Measurements from ENCODE around the gene STXBP6.
"Not testable (repeated sequence)": the region's sequence is repeated elsewhere in the genome, so short reads cannot be mapped to it uniquely, and the experiment has no call there.

Gene STXBP6

GRCh38 chr14:24959791-24960331 lies 90.1 kb downstream of the STXBP6 start:
- DNase-seq (ENCODE audit: extremely low read depth in 1 of 2, low read depth in 1 of 2): no peak

DNA sequence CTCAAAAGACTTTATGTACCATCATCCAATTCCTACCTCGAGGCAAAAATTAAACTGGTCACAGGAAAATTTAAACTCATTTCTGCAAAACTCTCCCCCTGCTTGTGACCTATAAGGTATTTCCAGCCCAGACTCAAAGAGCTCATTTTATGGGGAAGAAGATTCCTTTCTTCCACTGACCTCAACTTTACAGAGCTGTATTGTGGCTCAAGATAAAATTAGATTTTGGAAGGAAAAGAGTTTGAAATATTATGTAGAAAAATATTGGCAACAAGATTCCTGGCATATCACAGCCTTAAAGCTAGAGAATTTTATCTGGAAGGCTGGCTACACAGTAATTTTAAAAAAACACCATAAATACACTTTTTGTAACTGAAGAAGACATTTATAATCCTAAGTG lies 91.7 kb downstream of the STXBP6 start:
- no peak for DNase-seq (ENCODE audit: extremely low read depth in 1 of 2, low read depth in 1 of 2)

GRCh38 chr14:24957814-24958213 lies 92.1 kb downstream of the STXBP6 start:
- DNase-seq (ENCODE audit: extremely low read depth in 1 of 2, low read depth in 1 of 2): no peak

GRCh38 chr14:24956104-24956503 lies 93.8 kb downstream of the STXBP6 start:
- DNase-seq (ENCODE audit: extremely low read depth in 1 of 2, low read depth in 1 of 2): no peak

GRCh38 chr14:24954700-24955037 lies 95.3 kb downstream of the STXBP6 start:
- DNase-seq (ENCODE audit: extremely low read depth in 1 of 2, low read depth in 1 of 2): no peak

DNA sequence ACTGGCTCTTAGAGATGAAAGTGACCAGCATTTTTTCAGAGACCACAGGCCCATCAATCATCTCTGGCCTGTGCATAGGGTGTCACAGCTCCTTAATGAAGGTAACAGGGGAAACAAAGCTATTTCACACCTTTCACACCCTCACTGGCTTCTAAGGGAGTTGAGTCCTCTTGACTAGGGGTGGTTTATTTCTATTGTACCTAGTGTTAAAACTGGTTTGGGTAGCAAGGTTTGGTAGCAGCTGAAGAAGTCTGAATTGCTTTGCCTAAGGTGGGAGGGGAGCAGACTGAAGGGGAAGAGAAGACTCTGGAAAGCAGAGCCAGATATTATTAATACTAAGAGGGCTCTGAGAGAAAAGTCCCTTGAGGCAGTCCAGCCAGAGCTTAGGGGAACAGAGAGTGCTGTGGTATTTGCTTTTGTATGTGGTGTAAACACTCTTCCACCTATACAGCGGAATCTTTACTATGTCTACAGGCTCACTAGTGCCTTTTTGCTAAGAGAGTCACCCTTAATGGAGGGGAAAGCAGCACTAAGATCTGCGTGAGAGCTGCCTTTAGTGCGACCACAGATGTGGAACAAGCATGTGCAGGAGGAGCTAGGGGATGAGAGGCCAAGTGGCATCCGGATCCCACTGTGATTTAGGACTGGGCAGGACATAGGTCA lies 95.8 kb downstream of the STXBP6 start:
- DNase-seq (ENCODE audit: extremely low read depth in 1 of 2, low read depth in 1 of 2): no peak

DNA sequence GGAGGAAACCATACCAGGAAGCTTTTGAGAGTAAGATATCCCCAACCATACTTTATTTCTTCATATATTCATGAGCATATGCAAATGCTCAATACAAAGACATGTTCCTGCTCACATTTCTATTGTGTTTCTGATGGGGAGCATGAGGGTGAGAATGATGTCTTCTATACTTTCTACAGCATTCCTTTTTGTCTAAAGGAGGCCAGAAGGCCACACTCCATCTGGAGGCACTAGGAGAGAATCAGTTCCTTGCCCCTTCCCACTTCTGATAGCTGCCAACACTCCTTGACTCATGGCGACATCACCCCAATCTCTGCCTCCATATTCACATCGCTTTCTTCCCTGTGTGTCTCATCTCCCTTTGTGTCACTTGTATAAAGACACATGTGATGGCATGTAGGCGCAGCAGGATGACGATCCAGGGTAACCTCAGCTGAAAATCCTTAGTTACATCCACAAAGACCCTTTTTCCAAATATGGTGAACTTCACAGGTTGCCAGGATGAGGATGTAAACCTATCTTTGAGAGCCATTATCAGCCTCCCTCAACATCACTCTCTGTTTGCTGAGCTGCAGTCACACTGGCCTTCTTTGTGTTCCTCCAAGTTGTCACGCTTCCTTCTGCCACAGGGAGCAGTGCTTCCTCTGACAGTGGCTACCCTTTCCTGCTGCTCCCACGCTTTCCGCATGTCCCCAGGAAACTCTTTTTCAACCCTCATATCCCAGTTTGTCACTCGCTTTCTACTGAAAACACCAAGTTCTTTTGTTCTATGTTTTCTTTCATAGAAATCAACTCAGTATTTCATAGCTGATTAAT lies 96.9 kb downstream of the STXBP6 start:
- DNase-seq (ENCODE audit: extremely low read depth in 1 of 2, low read depth in 1 of 2): no peak

GRCh38 chr14:24948261-24948847 lies 101.6 kb downstream of the STXBP6 start:
- no peak for DNase-seq (ENCODE audit: extremely low read depth in 1 of 2, low read depth in 1 of 2)

- no peak for DNase-seq (ENCODE audit: extremely low read depth in 1 of 2, low read depth in 1 of 2)
These were observed 102.8 kb downstream of the STXBP6 start for GRCh38 chr14:24947131-24947530.

GRCh38 chr14:24944800-24945199 lies 105.1 kb downstream of the STXBP6 start:
- no peak for DNase-seq (ENCODE audit: extremely low read depth in 1 of 2, low read depth in 1 of 2)

DNA sequence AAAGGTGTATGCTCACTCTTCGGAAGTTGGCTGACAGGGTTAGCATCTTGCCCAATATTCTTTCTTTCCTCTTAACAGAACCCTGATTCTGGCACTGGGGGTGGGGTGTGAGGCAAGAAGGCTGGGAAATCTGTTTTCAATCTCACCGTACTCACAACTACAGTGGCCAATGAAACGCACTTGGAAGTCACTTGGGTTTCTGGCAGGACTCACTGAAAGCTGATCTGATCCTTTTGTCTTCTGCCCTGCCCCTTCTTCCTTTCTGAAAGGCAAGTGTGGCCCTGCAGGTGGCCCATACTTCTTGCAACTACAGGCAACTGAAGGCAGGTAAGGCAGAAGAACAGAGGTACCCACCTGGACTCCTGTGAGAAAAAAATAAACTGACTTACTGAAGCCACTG lies 106.9 kb downstream of the STXBP6 start:
- DNase-seq (ENCODE audit: extremely low read depth in 1 of 2, low read depth in 1 of 2): no peak

GRCh38 chr14:24941719-24942118 lies 108.2 kb downstream of the STXBP6 start:
- DNase-seq (ENCODE audit: extremely low read depth in 1 of 2, low read depth in 1 of 2): no peak

GRCh38 chr14:24940213-24940783 lies 109.6 kb downstream of the STXBP6 start:
- DNase-seq (ENCODE audit: extremely low read depth in 1 of 2, low read depth in 1 of 2): no peak

DNA sequence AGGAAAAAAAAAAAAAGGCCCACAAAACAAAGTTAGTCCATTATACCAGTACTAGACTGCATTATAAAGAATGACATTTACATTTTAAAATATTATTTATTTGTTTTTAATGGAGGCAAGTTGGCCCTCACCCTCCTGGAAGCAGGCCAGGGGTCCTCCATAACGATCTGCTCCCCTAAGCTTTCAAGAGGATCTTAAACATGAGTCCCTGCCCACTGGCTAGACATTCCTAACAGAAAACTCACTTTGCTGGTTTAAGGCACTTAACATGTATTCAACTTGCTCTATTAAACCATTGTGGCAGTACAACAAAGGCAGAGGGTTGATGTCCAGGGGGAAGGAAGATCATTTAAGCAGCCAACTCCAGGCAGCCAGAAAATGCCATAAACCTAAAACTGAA lies 111.4 kb downstream of the STXBP6 start:
- DNase-seq (ENCODE audit: extremely low read depth in 1 of 2, low read depth in 1 of 2): no peak

DNA sequence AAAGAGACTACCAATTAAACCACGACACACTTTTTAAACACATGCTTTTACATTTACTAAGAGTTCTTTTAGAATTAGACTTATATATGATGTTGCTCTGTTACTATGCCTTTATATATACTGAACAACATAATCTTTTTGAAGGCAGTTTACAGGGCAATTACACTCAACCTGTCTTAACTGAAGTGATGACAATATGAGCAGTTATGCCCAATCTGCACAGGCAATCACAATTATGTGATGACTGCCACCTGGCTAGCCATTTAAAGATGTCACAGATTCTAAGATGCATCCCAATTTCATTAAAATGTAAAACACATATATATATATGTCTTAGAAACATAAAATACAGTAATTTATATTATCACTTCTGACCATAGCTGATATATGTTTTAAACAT lies 112.6 kb downstream of the STXBP6 start:
- no peak for DNase-seq (ENCODE audit: extremely low read depth in 1 of 2, low read depth in 1 of 2)

DNA sequence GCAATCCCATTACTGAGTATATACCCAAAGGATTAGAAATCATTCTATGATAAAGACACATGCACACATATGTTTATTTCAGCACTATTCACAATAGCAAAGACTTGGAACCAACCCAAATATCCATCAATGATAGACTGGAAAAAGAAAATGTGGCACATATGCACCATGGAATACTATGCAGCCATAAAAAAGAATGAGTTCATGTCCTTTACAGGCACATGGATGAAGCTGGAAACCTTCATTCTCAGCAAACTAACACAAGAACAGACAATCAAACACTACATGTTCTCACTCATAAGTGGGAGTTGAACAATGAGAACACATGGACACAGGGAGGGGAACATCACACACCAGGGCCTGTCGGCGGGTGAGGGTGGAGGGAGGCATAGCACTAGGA lies 113.2 kb downstream of the STXBP6 start:
- DNase-seq (ENCODE audit: extremely low read depth in 1 of 2, low read depth in 1 of 2): not testable (repeated sequence)

- no peak for DNase-seq (ENCODE audit: extremely low read depth in 1 of 2, low read depth in 1 of 2)
These were observed 114.2 kb downstream of the STXBP6 start for GRCh38 chr14:24935796-24936195.

GRCh38 chr14:24928386-24928900 lies 121.5 kb downstream of the STXBP6 start:
- DNase-seq (ENCODE audit: extremely low read depth in 1 of 2, low read depth in 1 of 2): no peak

- DNase-seq (ENCODE audit: extremely low read depth in 1 of 2, low read depth in 1 of 2): no peak
These were observed 122.1 kb downstream of the STXBP6 start for GRCh38 chr14:24927809-24928208.

DNA sequence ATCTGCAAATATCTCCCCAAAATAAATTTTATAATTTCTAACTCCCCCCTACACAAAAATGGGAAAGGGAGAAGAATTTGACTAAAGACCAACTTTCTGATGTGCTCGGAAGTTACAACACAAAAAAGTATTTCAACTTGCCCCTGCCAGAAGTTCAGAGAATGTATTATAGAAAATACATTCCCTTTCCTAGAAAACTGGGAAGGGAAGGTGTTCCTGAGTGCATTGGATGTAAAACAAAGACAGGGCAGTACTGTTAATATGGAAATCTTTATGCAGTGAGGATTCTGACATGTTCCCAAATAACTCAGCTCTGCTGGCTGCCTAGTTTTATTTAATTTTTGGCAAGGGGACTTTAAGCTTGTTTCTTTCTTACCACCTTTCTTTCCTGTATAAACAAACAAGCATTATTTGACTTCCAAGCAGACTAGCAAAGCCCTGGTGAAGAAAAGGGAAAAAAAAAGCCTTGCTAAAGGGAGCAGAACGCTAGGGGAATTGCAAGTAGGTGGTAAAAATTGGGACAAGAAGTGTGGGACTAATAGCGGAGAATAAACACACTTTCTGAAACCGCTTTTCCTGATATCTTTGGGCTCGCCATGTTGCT lies 124.1 kb downstream of the STXBP6 start:
- DNase-seq (ENCODE audit: extremely low read depth in 1 of 2, low read depth in 1 of 2): no peak

GRCh38 chr14:24924544-24924943 lies 125.4 kb downstream of the STXBP6 start:
- no peak for DNase-seq (ENCODE audit: extremely low read depth in 1 of 2, low read depth in 1 of 2)

Data from activated CD8-positive, alpha-beta memory T cell treated with anti-CD3 and anti-CD28 coated beads for 1 hour (primary cell).